ENCODE results near the gene CCDC13. TPM values are rescaled to one million over a fixed set of nuclear protein-coding genes. Genes with fewer than 3 reads are reported as not detected.

The CCDC13 gene
- total RNA-seq, 1 donor, result 0.43 TPM

- DNase-seq (ENCODE audit: low read depth), result peak; percentile 96
- TF ChIP-seq CTCF (IDR thresholded peaks at IDR 0.05; ENCODE audit: insufficient read depth, low read depth, low read length), result no peak
- H3K4me3 ChIP-seq (ENCODE audit: low read depth, low read length), result peak within 1 kb of the TSS; percentile 68
Observed at GRCh38 chr3:42804106-42804830, 31.2 kb upstream of the CCDC13 start, which contains the start of gene HIGD1A. Gene HIGD1A (minus strand): TSS chr3:42804490. CDS start chr3:42794253, 10,237 bp downstream.

- no peak for TF ChIP-seq CTCF (IDR thresholded peaks at IDR 0.05; ENCODE audit: insufficient read depth, low read depth, low read length)
- peak; percentile 46 for DNase-seq (ENCODE audit: low read depth)
- peak overlapping the region; percentile 68 for H3K4me3 ChIP-seq (ENCODE audit: low read depth, low read length)
Observed at GRCh38 chr3:42803414-42804105, 30.5 kb upstream of the CCDC13 start.

- DNase-seq (ENCODE audit: low read depth), result no peak
- no peak for TF ChIP-seq CTCF (IDR thresholded peaks at IDR 0.05; ENCODE audit: insufficient read depth, low read depth, low read length)
Observed at GRCh38 chr3:42802876-42803413, 29.9 kb upstream of the CCDC13 start.

GRCh38 chr3:42801784-42802183 is 28.7 kb upstream of the CCDC13 start:
- DNase-seq (ENCODE audit: low read depth), result no peak
- TF ChIP-seq CTCF (IDR thresholded peaks at IDR 0.05; ENCODE audit: insufficient read depth, low read depth, low read length), result no peak
- no peak overlapping the region for H3K4me3 ChIP-seq (ENCODE audit: low read depth, low read length)

More at GRCh38 chr3:42802876-42803413, 29.9 kb upstream of the CCDC13 start:
- H3K4me3 ChIP-seq (ENCODE audit: low read depth, low read length), result peak overlapping the region; percentile 68

GRCh38 chr3:42801048-42801620 is 28.1 kb upstream of the CCDC13 start:
- H3K4me3 ChIP-seq (ENCODE audit: low read depth, low read length), result no peak overlapping the region
- TF ChIP-seq CTCF (IDR thresholded peaks at IDR 0.05; ENCODE audit: insufficient read depth, low read depth, low read length), result no peak
- DNase-seq (ENCODE audit: low read depth), result no peak

GRCh38 chr3:42800251-42800650 is 27.2 kb upstream of the CCDC13 start:
- TF ChIP-seq CTCF (IDR thresholded peaks at IDR 0.05; ENCODE audit: insufficient read depth, low read depth, low read length), result no peak
- DNase-seq (ENCODE audit: low read depth), result no peak
- H3K4me3 ChIP-seq (ENCODE audit: low read depth, low read length), result no peak overlapping the region
